ENCODE results near the gene IARS1.

IARS1 gene

DNA sequence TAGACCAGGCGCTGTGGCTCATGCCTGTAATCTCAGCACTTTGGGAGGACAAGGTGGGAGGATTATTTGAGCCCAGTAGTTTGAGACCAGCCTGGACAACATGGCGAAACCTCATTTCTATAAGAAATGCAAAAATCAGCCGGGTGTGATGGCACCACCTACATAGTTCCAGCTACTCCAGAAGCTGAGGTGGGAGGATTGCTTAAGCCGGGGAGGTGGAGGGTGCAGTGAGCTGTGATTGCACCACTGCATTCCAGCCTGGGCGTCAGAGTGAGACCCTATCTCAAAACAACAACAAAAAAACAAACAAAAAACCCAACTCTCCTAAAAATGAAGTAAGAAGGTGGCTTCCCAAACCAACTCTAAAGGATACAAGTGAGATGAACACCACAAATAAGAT lies 23.0 kb downstream of the IARS1 start:
- H3K4me3 ChIP-seq (ENCODE audit: low read length), result no peak overlapping the region
- H3K4me1 ChIP-seq (ENCODE audit: low read length), result peaks cover 9% of the 10 kb centered on the region
- H3K27me3 ChIP-seq (ENCODE audit: low read depth, low read length), result no peaks in the 10 kb centered on the region
- TF ChIP-seq, protein P1, sequence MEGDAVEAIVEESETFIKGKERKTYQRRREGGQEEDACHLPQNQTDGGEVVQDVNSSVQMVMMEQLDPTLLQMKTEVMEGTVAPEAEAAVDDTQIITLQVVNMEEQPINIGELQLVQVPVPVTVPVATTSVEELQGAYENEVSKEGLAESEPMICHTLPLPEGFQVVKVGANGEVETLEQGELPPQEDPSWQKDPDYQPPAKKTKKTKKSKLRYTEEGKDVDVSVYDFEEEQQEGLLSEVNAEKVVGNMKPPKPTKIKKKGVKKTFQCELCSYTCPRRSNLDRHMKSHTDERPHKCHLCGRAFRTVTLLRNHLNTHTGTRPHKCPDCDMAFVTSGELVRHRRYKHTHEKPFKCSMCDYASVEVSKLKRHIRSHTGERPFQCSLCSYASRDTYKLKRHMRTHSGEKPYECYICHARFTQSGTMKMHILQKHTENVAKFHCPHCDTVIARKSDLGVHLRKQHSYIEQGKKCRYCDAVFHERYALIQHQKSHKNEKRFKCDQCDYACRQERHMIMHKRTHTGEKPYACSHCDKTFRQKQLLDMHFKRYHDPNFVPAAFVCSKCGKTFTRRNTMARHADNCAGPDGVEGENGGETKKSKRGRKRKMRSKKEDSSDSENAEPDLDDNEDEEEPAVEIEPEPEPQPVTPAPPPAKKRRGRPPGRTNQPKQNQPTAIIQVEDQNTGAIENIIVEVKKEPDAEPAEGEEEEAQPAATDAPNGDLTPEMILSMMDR (IDR thresholded peaks at IDR 0.05; ENCODE audit: low read depth, low read length), result no peak
- no peak for TF ChIP-seq EZH2phosphoT487 (IDR thresholded peaks at IDR 0.05; ENCODE audit: low read depth)
- H3K79me2 ChIP-seq (ENCODE audit: low read length), result peaks cover 4% of the 10 kb centered on the region; the same call in 1 of the 2 replicates
- no peak overlapping the region for H3K4me2 ChIP-seq (ENCODE audit: low read length)
- H2AFZ ChIP-seq (ENCODE audit: low read depth, low read length), result no peak overlapping the region
- no peaks in the 10 kb centered on the region for H3K9me3 ChIP-seq (ENCODE audit: insufficient read depth, low read length)
- H3K36me3 ChIP-seq (replicated peaks; ENCODE audit: low read depth, low read length), result peaks cover 91% of the 10 kb centered on the region
- no peak overlapping the region for H3K27ac ChIP-seq (ENCODE audit: low read length)
- H3K9ac ChIP-seq (ENCODE audit: low read length), result no peak overlapping the region
- no peaks in the 10 kb centered on the region for H4K20me1 ChIP-seq (ENCODE audit: insufficient read depth, low read length)

DNA sequence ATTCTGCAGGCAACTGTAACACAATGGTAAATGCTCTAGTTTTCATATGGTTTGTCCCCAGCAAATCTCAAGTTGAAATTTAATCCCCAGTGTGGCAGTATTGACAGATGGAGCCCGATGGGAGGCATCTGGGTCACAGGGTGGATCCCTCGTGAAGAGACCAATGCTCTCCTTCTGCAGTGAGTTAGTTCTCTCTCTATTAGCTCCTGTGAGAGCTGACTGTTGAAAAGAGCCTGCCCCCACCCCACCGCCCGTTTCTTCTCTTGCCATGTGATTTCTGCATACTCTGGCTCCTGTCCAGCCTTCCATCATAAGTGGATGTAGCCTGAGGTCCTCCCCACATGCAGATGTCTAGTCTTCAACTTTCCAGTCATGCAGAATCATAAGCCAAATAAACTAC lies 27.0 kb downstream of the IARS1 start:
- Histone ChIP-seq H2AFZ (ENCODE audit: low read depth, low read length) (no peak overlapping the region), H3K9me3 (ENCODE audit: insufficient read depth, low read length) (no peaks in the 10 kb centered on the region), H3K4me1 (ENCODE audit: low read length) (no peaks in the 10 kb centered on the region), H3K36me3 (replicated peaks; ENCODE audit: low read depth, low read length) (peaks cover 83% of the 10 kb centered on the region), H3K27me3 (ENCODE audit: low read depth, low read length) (no peaks in the 10 kb centered on the region), H3K4me3 (ENCODE audit: low read length) (no peak overlapping the region), H3K27ac (ENCODE audit: low read length) (no peak overlapping the region), H3K4me2 (ENCODE audit: low read length) (no peak overlapping the region), H4K20me1 (ENCODE audit: insufficient read depth, low read length) (no peaks in the 10 kb centered on the region), H3K9ac (ENCODE audit: low read length) (no peak overlapping the region), H3K79me2 (ENCODE audit: low read length) (no peaks in the 10 kb centered on the region)
- TF ChIP-seq EZH2phosphoT487 (IDR thresholded peaks at IDR 0.05; ENCODE audit: low read depth), result no peak
- TF ChIP-seq, protein P1 (IDR thresholded peaks at IDR 0.05; ENCODE audit: low read depth, low read length), result no peak

DNA sequence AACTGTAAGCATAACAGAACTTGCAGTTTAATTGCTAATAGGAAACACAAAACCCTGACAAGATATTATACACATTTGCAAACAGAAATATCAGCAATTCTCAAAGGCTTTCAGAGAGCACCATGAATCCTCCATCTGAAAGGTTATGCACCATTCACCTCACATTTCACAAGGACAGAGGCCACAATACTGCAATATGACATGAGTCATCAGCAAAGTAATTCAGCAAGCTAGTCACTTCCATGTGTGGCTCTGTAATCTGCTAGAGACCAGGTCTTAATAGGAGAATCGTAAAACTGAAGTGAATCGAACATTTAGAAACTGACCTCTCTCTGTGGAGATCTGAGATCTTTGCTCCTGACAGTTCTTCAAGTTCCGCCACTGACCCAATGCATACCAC lies 28.3 kb downstream of the IARS1 start:
- no peaks in the 10 kb centered on the region for H4K20me1 ChIP-seq (ENCODE audit: insufficient read depth, low read length)
- no peak overlapping the region for H3K4me3 ChIP-seq (ENCODE audit: low read length)
- H3K36me3 ChIP-seq (replicated peaks; ENCODE audit: low read depth, low read length), result peaks cover 80% of the 10 kb centered on the region
- H3K27ac ChIP-seq (ENCODE audit: low read length), result no peak overlapping the region
- no peak overlapping the region for H3K9ac ChIP-seq (ENCODE audit: low read length)
- H3K4me1 ChIP-seq (ENCODE audit: low read length), result no peaks in the 10 kb centered on the region
- no peak for TF ChIP-seq EZH2phosphoT487 (IDR thresholded peaks at IDR 0.05; ENCODE audit: low read depth)
- TF ChIP-seq, protein P1 (IDR thresholded peaks at IDR 0.05; ENCODE audit: low read depth, low read length), result no peak
- H2AFZ ChIP-seq (ENCODE audit: low read depth, low read length), result no peak overlapping the region
- no peaks in the 10 kb centered on the region for H3K79me2 ChIP-seq (ENCODE audit: low read length)
- no peak overlapping the region for H3K4me2 ChIP-seq (ENCODE audit: low read length)
- no peaks in the 10 kb centered on the region for H3K27me3 ChIP-seq (ENCODE audit: low read depth, low read length)
- no peaks in the 10 kb centered on the region for H3K9me3 ChIP-seq (ENCODE audit: insufficient read depth, low read length)

DNA sequence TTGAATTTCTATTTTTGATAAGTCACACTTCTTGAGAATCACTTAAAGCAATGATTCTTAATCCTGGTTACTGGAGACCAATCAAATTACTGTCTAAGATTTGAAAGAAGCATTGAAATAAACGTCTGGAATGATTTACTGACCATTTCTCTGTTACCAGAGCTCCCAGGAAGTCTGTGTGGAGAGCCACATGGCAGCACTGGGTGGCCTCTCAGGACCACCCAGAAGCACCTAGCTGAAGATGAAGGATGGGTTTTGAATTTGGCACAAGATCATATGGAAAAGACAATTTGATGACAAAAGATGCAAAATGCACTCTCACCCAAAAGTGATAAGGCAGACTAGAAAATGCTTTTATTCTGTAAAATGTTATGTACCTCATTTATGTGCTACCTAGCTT lies 30.4 kb downstream of the IARS1 start:
- TF ChIP-seq, protein P1 (IDR thresholded peaks at IDR 0.05; ENCODE audit: low read depth, low read length), result no peak
- no peak for TF ChIP-seq EZH2phosphoT487 (IDR thresholded peaks at IDR 0.05; ENCODE audit: low read depth)
- Histone ChIP-seq H3K4me3 (ENCODE audit: low read length) (no peak overlapping the region), H3K79me2 (ENCODE audit: low read length) (no peaks in the 10 kb centered on the region), H4K20me1 (ENCODE audit: insufficient read depth, low read length) (no peaks in the 10 kb centered on the region), H2AFZ (ENCODE audit: low read depth, low read length) (no peak overlapping the region), H3K9ac (ENCODE audit: low read length) (no peak overlapping the region), H3K27me3 (ENCODE audit: low read depth, low read length) (no peaks in the 10 kb centered on the region), H3K27ac (ENCODE audit: low read length) (no peak overlapping the region), H3K4me2 (ENCODE audit: low read length) (no peak overlapping the region), H3K9me3 (ENCODE audit: insufficient read depth, low read length) (no peaks in the 10 kb centered on the region), H3K36me3 (replicated peaks; ENCODE audit: low read depth, low read length) (peaks cover 77% of the 10 kb centered on the region), H3K4me1 (ENCODE audit: low read length) (no peaks in the 10 kb centered on the region)
